Mesendoderm (in vitro differentiated cells): ENCODE results near the gene ADM5.

Source experiments
- DNase-seq: peaks from one replicate; pipeline ENCODE4 v3.0.0; 2013
- H2AK5ac ChIP-seq: 2 replicates; pipeline ENCODE4 v1.6.1; 2013; ENCODE audit warnings: low read length, inconsistent platforms
- H2BK120ac ChIP-seq: 2 replicates; pipeline ENCODE4 v1.6.1; 2013; ENCODE audit warnings: low read depth, mild to moderate bottlenecking, low read length, moderate library complexity, mixed read lengths
- H2BK15ac ChIP-seq: replicated peaks from 2 replicates; pipeline ENCODE4 v1.6.1; 2013; ENCODE audit warnings: low read depth, mild to moderate bottlenecking, moderate library complexity
- H2BK5ac ChIP-seq: 2 replicates; pipeline ENCODE4 v1.6.1; 2013; ENCODE audit warnings: low read length, inconsistent platforms
- H3K18ac ChIP-seq: 2 replicates; pipeline ENCODE4 v1.6.1; 2013; ENCODE audit warnings: mild to moderate bottlenecking, low read length, mixed read lengths
- H3K23ac ChIP-seq: one replicate; pipeline ENCODE4 v1.6.1; 2013; ENCODE audit warnings: low read length
- H3K27ac ChIP-seq: 2 replicates; pipeline ENCODE4 v1.5.1; 2013; ENCODE audit warnings: low read depth, mild to moderate bottlenecking, inconsistent platforms, low read length, moderate library complexity
- H3K27me3 ChIP-seq: 2 replicates; pipeline ENCODE4 v1.6.1; 2013; ENCODE audit warnings: low read length, control low read depth, mild to moderate bottlenecking, inconsistent platforms; ENCODE audit not compliant: insufficient read depth, poor library complexity
- H3K36me3 ChIP-seq: 2 replicates; pipeline ENCODE4 v1.6.1; 2013; ENCODE audit warnings: low read length, inconsistent platforms; ENCODE audit not compliant: control insufficient read depth, insufficient read depth
- H3K4ac ChIP-seq: one replicate; pipeline ENCODE4 v1.6.1; 2013; ENCODE audit warnings: low read depth, mild to moderate bottlenecking, low read length, moderate library complexity
- H3K4me1 ChIP-seq: 2 replicates; pipeline ENCODE4 v1.6.1; 2013; ENCODE audit warnings: low read depth, low read length, inconsistent platforms; ENCODE audit not compliant: control insufficient read depth
- H3K4me2 ChIP-seq: 2 replicates; pipeline ENCODE4 v1.6.1; 2013; ENCODE audit warnings: low read length
- H3K4me3 ChIP-seq: 2 replicates; pipeline ENCODE4 v1.5.1; 2013; ENCODE audit warnings: mild to moderate bottlenecking, low read length
- H3K56ac ChIP-seq: one replicate; pipeline ENCODE4 v1.6.1; 2013; ENCODE audit warnings: low read length
- H3K79me1 ChIP-seq: 2 replicates; pipeline ENCODE4 v1.6.1; 2013; ENCODE audit warnings: low read length, inconsistent platforms
- H3K79me2 ChIP-seq: 2 replicates; pipeline ENCODE4 v1.6.1; 2013; ENCODE audit warnings: mild to moderate bottlenecking, low read length; ENCODE audit not compliant: control insufficient read depth, insufficient read depth
- H3K9ac ChIP-seq: 2 replicates; pipeline ENCODE4 v1.6.1; 2013; ENCODE audit warnings: low read length, inconsistent platforms
- H4K5ac ChIP-seq: one replicate; pipeline ENCODE4 v1.6.1; 2013; ENCODE audit warnings: low read length
- H4K8ac ChIP-seq: one replicate; pipeline ENCODE4 v1.6.1; 2013; ENCODE audit warnings: low read depth, mild to moderate bottlenecking, control low read depth, low read length, moderate library complexity
- WGBS: extraction: QIAGEN DNeasy Blood & Tissue Kit; methylation state at CpG from one replicate; pipeline ENCODE4 v1.1.7; 2013; ENCODE audit warnings: low lambda C conversion rate, missing lambda C conversion rate; ENCODE audit not compliant: insufficient coverage; ENCODE audit errors: extremely low coverage; 5-methylcytosine and 5-hydroxymethylcytosine counted together

Gene ADM5

GRCh38 chr19:49651820-49652550, 37.4 kb upstream of the ADM5 start:
- Histone ChIP-seq H3K4ac (no peak overlapping the region), H3K36me3 (peaks cover 13% of the 10 kb centered on the region)
- WGBS: no CpG with 5 or more reads among the region's 110 CpGs

GRCh38 chr19:49652551-49653465, 36.6 kb upstream of the ADM5 start:
- Histone ChIP-seq H4K5ac (no peak overlapping the region), H2BK120ac (no peak overlapping the region), H3K36me3 (peaks cover 16% of the 10 kb centered on the region), H3K79me2 (peaks cover 2% of the 10 kb centered on the region), H2AK5ac (no peak overlapping the region), H3K4me1 (no peaks in the 10 kb centered on the region), H3K27me3 (no peaks in the 10 kb centered on the region), H3K4me3 (no peak overlapping the region), H3K4me2 (no peak overlapping the region), H3K4ac (no peak overlapping the region), H4K8ac (no peak overlapping the region), H3K9ac (no peak overlapping the region), H2BK15ac (no peak overlapping the region), H3K27ac (no peak overlapping the region), H3K18ac (no peak overlapping the region), H3K23ac (no peak overlapping the region), H2BK5ac (no peak overlapping the region), H3K56ac (no peak overlapping the region), H3K79me1 (peaks cover 5% of the 10 kb centered on the region)
- no peak for DNase-seq
- WGBS: no CpG with 5 or more reads among the region's 58 CpGs

More at GRCh38 chr19:49651820-49652550, 37.4 kb upstream of the ADM5 start:
- Histone ChIP-seq H3K4me2 (no peak overlapping the region), H3K27ac (no peak overlapping the region), H3K79me2 (peaks cover 2% of the 10 kb centered on the region), H2BK15ac (no peak overlapping the region), H3K4me1 (no peaks in the 10 kb centered on the region), H4K8ac (no peak overlapping the region), H2BK5ac (no peak overlapping the region), H3K18ac (no peak overlapping the region), H4K5ac (no peak overlapping the region), H3K27me3 (no peaks in the 10 kb centered on the region), H3K9ac (no peak overlapping the region), H2BK120ac (no peak overlapping the region), H3K23ac (no peak overlapping the region), H3K79me1 (peaks cover 10% of the 10 kb centered on the region), H3K4me3 (no peak overlapping the region), H2AK5ac (no peak overlapping the region), H3K56ac (no peak overlapping the region)
- DNase-seq: no peak

GRCh38 chr19:49653466-49653806, 36.0 kb upstream of the ADM5 start:
- Histone ChIP-seq H3K23ac (no peak overlapping the region), H2AK5ac (no peak overlapping the region), H3K36me3 (peaks cover 16% of the 10 kb centered on the region), H3K27ac (no peak overlapping the region), H2BK15ac (no peak overlapping the region), H4K5ac (no peak overlapping the region), H2BK5ac (no peak overlapping the region), H3K4me2 (no peak overlapping the region), H3K79me2 (peaks cover 2% of the 10 kb centered on the region), H2BK120ac (no peak overlapping the region), H3K79me1 (peaks cover 5% of the 10 kb centered on the region), H3K9ac (no peak overlapping the region), H3K4me3 (no peak overlapping the region), H3K4ac (no peak overlapping the region), H4K8ac (no peak overlapping the region), H3K18ac (no peak overlapping the region), H3K56ac (no peak overlapping the region), H3K4me1 (no peaks in the 10 kb centered on the region), H3K27me3 (no peaks in the 10 kb centered on the region)
- no CpG with 5 or more reads among the region's 13 CpGs for WGBS
- DNase-seq: no peak

GRCh38 chr19:49654581-49654980, 34.8 kb upstream of the ADM5 start:
- no peak overlapping the region for H3K4me3 ChIP-seq
- H3K4ac ChIP-seq: no peak overlapping the region
- DNase-seq: no peak
- H3K27ac ChIP-seq: no peak overlapping the region
- H3K79me2 ChIP-seq: no peaks in the 10 kb centered on the region
- H4K8ac ChIP-seq: no peak overlapping the region
- peaks cover 21% of the 10 kb centered on the region for H3K36me3 ChIP-seq
- H4K5ac ChIP-seq: no peak overlapping the region
- H2BK15ac ChIP-seq: no peak overlapping the region
- H3K4me1 ChIP-seq: no peaks in the 10 kb centered on the region
- H3K9ac ChIP-seq: no peak overlapping the region
- H3K23ac ChIP-seq: no peak overlapping the region
- no peak overlapping the region for H2BK120ac ChIP-seq
- no peak overlapping the region for H3K56ac ChIP-seq
- H3K79me1 ChIP-seq: peaks cover 3% of the 10 kb centered on the region
- H3K4me2 ChIP-seq: no peak overlapping the region
- no peak overlapping the region for H2BK5ac ChIP-seq
- H2AK5ac ChIP-seq: no peak overlapping the region
- H3K27me3 ChIP-seq: no peaks in the 10 kb centered on the region
- WGBS: no CpG with 5 or more reads among the region's 10 CpGs
- no peak overlapping the region for H3K18ac ChIP-seq

- Histone ChIP-seq H2BK5ac (no peak overlapping the region), H3K4me3 (no peak overlapping the region), H3K9ac (no peak overlapping the region), H3K56ac (no peak overlapping the region), H3K79me1 (peaks cover 1% of the 10 kb centered on the region), H2BK120ac (no peak overlapping the region), H2AK5ac (no peak overlapping the region), H4K5ac (no peak overlapping the region), H3K79me2 (no peaks in the 10 kb centered on the region), H3K36me3 (peaks cover 21% of the 10 kb centered on the region), H3K18ac (no peak overlapping the region), H4K8ac (no peak overlapping the region), H3K27me3 (no peaks in the 10 kb centered on the region), H2BK15ac (no peak overlapping the region), H3K4me2 (no peak overlapping the region), H3K4ac (no peak overlapping the region), H3K4me1 (no peaks in the 10 kb centered on the region), H3K23ac (no peak overlapping the region), H3K27ac (no peak overlapping the region)
- WGBS: no CpG with 5 or more reads among the region's 23 CpGs
- no peak for DNase-seq
Measured at GRCh38 chr19:49655570-49656455, 33.6 kb upstream of the ADM5 start.
